Tibial artery (tissue), 4 donors: ENCODE data around the gene GUCA2B.

Experiments
- DNase-seq, 2 donors: peaks; one replicate each; pipeline ENCODE4 v3.0.0-alpha.2; 2019
- H3K27ac ChIP-seq, 2 donors: fragments of 200-600 bp; sonication (generic) in 1 of 2; 1 replicate in 1 of 2; 2 replicates in 1 of 2; pipeline ENCODE4 v1.5.1; 2018 to 2019; ENCODE audit warnings: mild to moderate bottlenecking in 1 of 2
- H3K27me3 ChIP-seq, 2 donors: fragments of 200-600 bp; sonication (generic) in 1 of 2; one replicate each; pipeline versions ENCODE4 v1.5.1 to v1.6.0; 2016 to 2019
- H3K36me3 ChIP-seq, 3 donors: fragments of 200-600 bp; sonication (generic) in 2 of 3; one replicate each; pipeline ENCODE4 v1.5.1; 2016 to 2019; ENCODE audit warnings: mild to moderate bottlenecking in 2 of 3
- H3K4me1 ChIP-seq, 4 donors: fragments of 200-600 bp; sonication (generic) in 2 of 4; 1 replicate in 3 of 4; 2 replicates in 1 of 4; pipeline ENCODE4 v1.5.1; 2016 to 2019
- H3K4me3 ChIP-seq, 2 donors: fragments of 200-600 bp; sonication (generic) in 1 of 2; 1 replicate in 1 of 2; 2 replicates in 1 of 2; pipeline ENCODE4 v1.5.1; 2018 to 2019; ENCODE audit warnings: mild to moderate bottlenecking in 2 of 2
- H3K9me3 ChIP-seq, 3 donors: fragments of 200-600 bp; sonication (generic) in 1 of 3; one replicate each; pipeline ENCODE4 v1.5.1; 2016 to 2019
- intact Hi-C: fragments of 100-400 bp; cut with DNase I; formaldehyde crosslinking; loops from one replicate; pipeline ENCODE4 v1.15.0; 2023; ENCODE audit warnings: low total_unique reads
- TF ChIP-seq, protein P1 (sequence below), 2 experiments: fragments of 200-600 bp in 1 of 2; fragments of 450-650 bp in 1 of 2; IDR thresholded peaks; one replicate each; pipeline ENCODE4 v1.5.1; 2017 to 2019; ENCODE audit warnings: antibody characterized with exemption in 2 of 2, mild to moderate bottlenecking in 1 of 2, moderate library complexity in 1 of 2

GUCA2B gene

DNA sequence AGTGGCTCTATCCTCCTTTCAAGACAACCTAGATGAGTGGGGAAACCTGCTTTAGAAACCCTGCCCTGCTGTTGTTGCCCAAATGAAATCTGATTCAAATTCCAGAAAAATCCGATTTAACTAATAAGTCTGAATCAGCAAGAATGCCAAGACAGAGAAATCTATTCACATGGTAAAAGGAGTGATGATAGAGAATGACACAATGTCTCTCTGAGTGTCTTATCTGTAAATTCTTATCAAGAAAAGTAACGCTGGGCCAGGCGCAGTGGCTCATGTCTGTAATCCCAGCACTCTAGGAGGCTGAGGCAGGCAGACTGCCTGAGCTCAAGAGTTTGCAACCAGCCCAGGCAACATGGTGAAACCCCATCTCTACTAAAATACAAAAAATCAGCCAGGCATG, 25.0 kb downstream of the GUCA2B start:
- intact Hi-C loops = loop anchor here (10.0 kb wide), 1 partner anchor 157 kb away; the partner anchor contains the start of gene FOXJ3
- H3K36me3 ChIP-seq = peaks cover 5 to 16% (median 13%) of the 10 kb centered on the region in 3 donors
- no peak overlapping the region for H3K4me3 ChIP-seq

DNA sequence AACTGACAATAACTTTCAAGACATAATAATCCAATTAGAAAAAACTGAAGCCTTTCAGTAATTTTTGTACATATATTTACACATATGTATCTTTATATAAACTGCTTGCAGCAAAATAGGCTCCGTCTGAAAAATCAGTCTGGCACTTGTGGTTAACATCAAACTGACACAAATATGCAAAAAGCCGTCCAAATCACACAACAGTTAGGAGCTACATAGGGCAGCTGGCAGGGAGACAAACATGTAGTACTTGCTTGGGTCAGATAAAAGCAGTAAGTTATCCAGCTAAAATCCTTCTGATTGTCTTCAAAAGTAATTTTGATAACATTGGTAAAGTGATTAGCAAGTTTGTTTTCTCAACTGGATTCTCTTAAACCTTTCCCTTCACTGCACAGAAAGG, 26.1 kb downstream of the GUCA2B start:
- Histone ChIP-seq H3K27ac (no peak overlapping the region), H3K36me3 (peaks cover 5 to 20% (median 16%) of the 10 kb centered on the region in 3 donors), H3K4me1 (peaks cover 0 to 21% (median 7%) of the 10 kb centered on the region in 4 donors), H3K27me3 (no peaks in the 10 kb centered on the region), H3K4me3 (no peak overlapping the region), H3K9me3 (no peaks in the 10 kb centered on the region)
- intact Hi-C loops = loop anchor here (10.0 kb wide), 1 partner anchor 156 kb away; the partner anchor contains the start of gene FOXJ3
- DNase-seq = no peak
- TF ChIP-seq, protein P1, sequence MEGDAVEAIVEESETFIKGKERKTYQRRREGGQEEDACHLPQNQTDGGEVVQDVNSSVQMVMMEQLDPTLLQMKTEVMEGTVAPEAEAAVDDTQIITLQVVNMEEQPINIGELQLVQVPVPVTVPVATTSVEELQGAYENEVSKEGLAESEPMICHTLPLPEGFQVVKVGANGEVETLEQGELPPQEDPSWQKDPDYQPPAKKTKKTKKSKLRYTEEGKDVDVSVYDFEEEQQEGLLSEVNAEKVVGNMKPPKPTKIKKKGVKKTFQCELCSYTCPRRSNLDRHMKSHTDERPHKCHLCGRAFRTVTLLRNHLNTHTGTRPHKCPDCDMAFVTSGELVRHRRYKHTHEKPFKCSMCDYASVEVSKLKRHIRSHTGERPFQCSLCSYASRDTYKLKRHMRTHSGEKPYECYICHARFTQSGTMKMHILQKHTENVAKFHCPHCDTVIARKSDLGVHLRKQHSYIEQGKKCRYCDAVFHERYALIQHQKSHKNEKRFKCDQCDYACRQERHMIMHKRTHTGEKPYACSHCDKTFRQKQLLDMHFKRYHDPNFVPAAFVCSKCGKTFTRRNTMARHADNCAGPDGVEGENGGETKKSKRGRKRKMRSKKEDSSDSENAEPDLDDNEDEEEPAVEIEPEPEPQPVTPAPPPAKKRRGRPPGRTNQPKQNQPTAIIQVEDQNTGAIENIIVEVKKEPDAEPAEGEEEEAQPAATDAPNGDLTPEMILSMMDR (IDR thresholded peaks at IDR 0.05) = no peak

More for the DNA sequence above, 25.0 kb downstream of the GUCA2B start:
- DNase-seq = no peak
- no peak overlapping the region for H3K27ac ChIP-seq
- no peaks in the 10 kb centered on the region for H3K27me3 ChIP-seq
- no peaks in the 10 kb centered on the region for H3K9me3 ChIP-seq
- peaks cover 0 to 25% (median 11%) of the 10 kb centered on the region in 4 donors for H3K4me1 ChIP-seq
- TF ChIP-seq, protein P1 (IDR thresholded peaks at IDR 0.05) = no peak

DNA sequence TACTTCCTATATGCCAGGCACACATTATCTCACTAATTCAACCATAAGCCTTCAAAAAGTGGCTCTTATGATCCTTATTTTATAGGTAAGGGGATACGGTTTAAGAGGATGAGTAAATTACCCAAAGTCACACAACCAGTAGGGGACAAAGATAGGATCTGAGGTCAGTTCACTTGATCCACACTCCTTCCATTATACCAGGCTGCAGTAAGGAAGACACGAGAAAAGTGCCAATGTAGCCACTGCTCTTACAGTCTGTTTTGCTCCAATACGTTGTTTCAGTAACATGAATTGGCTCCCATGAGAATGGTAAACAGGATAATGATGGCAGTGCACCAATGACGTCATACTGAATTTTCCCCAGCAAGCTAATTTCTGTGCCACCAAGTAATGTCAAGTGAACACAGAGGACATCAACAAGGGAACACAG, 26.7 kb downstream of the GUCA2B start:
- H3K4me1 ChIP-seq = peaks cover 0 to 21% (median 7%) of the 10 kb centered on the region in 4 donors
- no peak for DNase-seq
- TF ChIP-seq, protein P1 (IDR thresholded peaks at IDR 0.05) = no peak
- H3K9me3 ChIP-seq = no peaks in the 10 kb centered on the region
- no peak overlapping the region for H3K27ac ChIP-seq
- H3K4me3 ChIP-seq = no peak overlapping the region
- intact Hi-C loops = loop anchor here (10.0 kb wide), 1 partner anchor 155 kb away; the partner anchor contains the start of gene FOXJ3
- H3K36me3 ChIP-seq = peaks cover 9 to 25% (median 16%) of the 10 kb centered on the region in 3 donors
- H3K27me3 ChIP-seq = no peaks in the 10 kb centered on the region

DNA sequence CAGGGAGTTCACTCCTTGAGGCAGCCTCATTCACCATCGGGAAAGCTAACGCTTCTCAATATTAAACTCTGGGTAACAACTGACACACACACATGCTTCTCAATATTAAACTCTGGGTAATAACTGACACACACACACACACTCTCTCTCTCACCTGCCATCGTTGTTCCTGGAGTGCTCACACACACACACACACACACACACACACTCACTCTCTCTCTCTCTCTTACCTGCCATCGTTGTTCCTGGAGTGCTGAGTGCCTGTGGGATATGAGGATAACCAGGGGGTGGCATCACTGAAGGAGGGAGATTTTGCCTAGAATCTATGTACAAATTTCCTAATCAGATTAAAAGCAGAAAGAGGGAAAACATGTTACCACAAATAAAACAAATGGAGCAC, 28.5 kb downstream of the GUCA2B start:
- no peak overlapping the region for H3K27ac ChIP-seq
- intact Hi-C loops = no loop called here
- TF ChIP-seq, protein P1 (IDR thresholded peaks at IDR 0.05) = no peak
- H3K9me3 ChIP-seq = no peaks in the 10 kb centered on the region
- no peak overlapping the region for H3K4me3 ChIP-seq
- peaks cover 0 to 21% (median 7%) of the 10 kb centered on the region in 4 donors for H3K4me1 ChIP-seq
- no peak for DNase-seq
- peaks cover 4 to 25% (median 19%) of the 10 kb centered on the region in 3 donors for H3K36me3 ChIP-seq
- H3K27me3 ChIP-seq = no peaks in the 10 kb centered on the region

DNA sequence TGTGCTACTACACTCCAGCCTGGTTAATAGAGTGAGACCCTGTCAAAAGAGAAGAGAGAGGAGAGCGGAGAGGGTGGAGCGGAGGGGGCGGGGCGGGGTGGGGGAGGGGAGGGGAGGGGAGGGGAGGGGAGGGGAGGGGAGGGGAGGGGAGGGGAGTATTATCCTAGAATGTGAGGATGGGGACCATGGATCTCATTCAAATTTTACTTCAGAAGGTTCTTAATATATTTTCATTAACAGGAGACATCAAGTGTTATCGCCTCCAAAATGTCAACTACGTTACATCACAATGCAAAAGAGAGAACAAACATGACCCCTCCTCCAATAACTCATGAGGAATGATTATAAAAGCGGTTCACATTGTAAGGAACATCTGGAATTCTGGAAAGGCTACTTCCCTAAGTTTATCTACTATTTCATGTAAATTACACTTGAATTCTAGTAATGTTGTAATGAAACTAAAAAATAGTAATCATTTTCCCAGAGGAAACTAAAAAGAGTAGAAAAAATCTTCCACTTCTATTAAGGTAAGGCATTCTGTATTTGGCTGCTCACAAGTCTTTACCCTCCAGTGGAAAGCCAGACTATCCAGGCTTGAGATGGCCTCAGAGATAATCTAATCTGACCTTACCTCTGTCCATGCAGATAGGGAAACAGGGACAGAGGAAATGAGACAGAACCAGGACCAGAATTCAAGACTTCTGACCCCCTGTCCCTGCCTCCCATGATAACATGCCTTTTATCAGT, 30.2 kb downstream of the GUCA2B start:
- DNase-seq = no peak

More for the DNA sequence above, 30.2 kb downstream of the GUCA2B start:
- Histone ChIP-seq H3K27me3 (no peaks in the 10 kb centered on the region), H3K27ac (no peak overlapping the region), H3K9me3 (no peaks in the 10 kb centered on the region), H3K4me1 (peaks cover 0 to 19% (median 5%) of the 10 kb centered on the region in 4 donors), H3K4me3 (no peak overlapping the region), H3K36me3 (peaks cover 4 to 30% (median 25%) of the 10 kb centered on the region in 3 donors)
- intact Hi-C loops = no loop called here
- TF ChIP-seq, protein P1 (IDR thresholded peaks at IDR 0.05) = no peak
